ENCODE measurements around the gene MRFAP1L1. TPM values are rescaled to one million over a fixed set of nuclear protein-coding genes. Genes with fewer than 3 reads are reported as not detected.
"Not testable (repeated sequence)": the region's sequence is repeated elsewhere in the genome, so short reads cannot be mapped to it uniquely, and the experiment has no call there.

MRFAP1L1 gene
- total RNA-seq, 1 donor from 2014 or later: 52.5 TPM

- DNase-seq (ENCODE audit: low spot score): no peak
These were observed 24.6 kb upstream of the MRFAP1L1 start for GRCh38 chr4:6734165-6734786.

GRCh38 chr4:6733358-6734164 is 23.9 kb upstream of the MRFAP1L1 start:
- no peak for DNase-seq (ENCODE audit: low spot score)

- DNase-seq (ENCODE audit: low spot score): no peak
These were observed 23.0 kb upstream of the MRFAP1L1 start for GRCh38 chr4:6732441-6733357.

- no peak for DNase-seq (ENCODE audit: low spot score)
These were observed 22.1 kb upstream of the MRFAP1L1 start for GRCh38 chr4:6731780-6732179.

GRCh38 chr4:6731318-6731675 is 21.6 kb upstream of the MRFAP1L1 start:
- DNase-seq (ENCODE audit: low spot score): no peak

GRCh38 chr4:6730603-6731317 is 21.1 kb upstream of the MRFAP1L1 start:
- DNase-seq (ENCODE audit: low spot score): no peak

GRCh38 chr4:6728320-6729029 is 18.8 kb upstream of the MRFAP1L1 start:
- DNase-seq (ENCODE audit: low spot score): no peak

GRCh38 chr4:6727943-6728250 is 18.2 kb upstream of the MRFAP1L1 start:
- no peak for DNase-seq (ENCODE audit: low spot score)

- DNase-seq (ENCODE audit: low spot score): no peak
These were observed 17.6 kb upstream of the MRFAP1L1 start for GRCh38 chr4:6727081-6727942.

- DNase-seq (ENCODE audit: low spot score): not testable (repeated sequence)
These were observed 15.8 kb upstream of the MRFAP1L1 start for GRCh38 chr4:6725427-6725961.

- DNase-seq (ENCODE audit: low spot score): no peak
These were observed 14.9 kb upstream of the MRFAP1L1 start for GRCh38 chr4:6724421-6725111.

- no peak for DNase-seq (ENCODE audit: low spot score)
These were observed 14.2 kb upstream of the MRFAP1L1 start for GRCh38 chr4:6723851-6724250.

- DNase-seq (ENCODE audit: low spot score): no peak
These were observed 13.2 kb upstream of the MRFAP1L1 start for GRCh38 chr4:6722891-6723290.

GRCh38 chr4:6721121-6721520 is 11.5 kb upstream of the MRFAP1L1 start:
- DNase-seq (ENCODE audit: low spot score): no peak

GRCh38 chr4:6720202-6720699 is 10.6 kb upstream of the MRFAP1L1 start:
- DNase-seq (ENCODE audit: low spot score): peak; percentile 87

- DNase-seq (ENCODE audit: low spot score): no peak
These were observed 10.0 kb upstream of the MRFAP1L1 start for GRCh38 chr4:6719611-6720179.

GRCh38 chr4:6718932-6719610 is 9.4 kb upstream of the MRFAP1L1 start:
- DNase-seq (ENCODE audit: low spot score): no peak

- no peak for DNase-seq (ENCODE audit: low spot score)
These were observed 7.4 kb upstream of the MRFAP1L1 start for GRCh38 chr4:6716958-6717655.

Data from ureter (tissue), 1 donor.